GM19025 (cell line): ENCODE measurements around the gene NCDN.

Experiments
- ATAC-seq: cut with Tn5 transposase; IDR thresholded peaks from one replicate; pipeline ENCODE4 v1.9.1; 2021; ENCODE audit warnings: mild to moderate bottlenecking, low read depth, moderate library complexity; ENCODE audit not compliant: unreplicated experiment

NCDN gene

GRCh38 chr1:35557611-35558373 is at the start of gene NCDN:
TSS of gene NCDN (plus strand) at chr1:35557799. CDS start at chr1:35558191, 392 bp downstream.
- peak; percentile 80 for ATAC-seq

DNA sequence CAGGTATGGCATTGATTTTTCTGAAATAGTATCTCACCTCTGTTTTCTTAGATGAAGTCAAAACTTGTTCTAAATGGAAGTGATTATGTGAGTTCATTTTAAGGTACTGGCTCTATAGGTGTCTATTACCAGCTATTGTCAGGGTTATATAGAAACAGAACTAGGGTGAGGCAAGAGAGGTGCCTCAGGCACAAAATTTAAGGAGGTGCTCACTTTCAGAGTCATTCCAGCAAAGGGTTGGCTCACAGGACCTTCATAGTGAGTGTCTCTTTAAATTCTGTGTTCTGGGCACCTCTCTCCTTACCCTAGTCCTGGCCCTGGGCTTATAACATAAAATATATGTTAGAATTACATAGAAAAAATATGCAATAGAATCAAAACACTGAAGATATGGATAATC is 49.7 kb upstream of the NCDN start:
- ATAC-seq = no peak

- no peak for ATAC-seq
These were observed 48.0 kb upstream of the NCDN start for GRCh38 chr1:35509558-35509957.

GRCh38 chr1:35511305-35511704 is 46.3 kb upstream of the NCDN start:
- no peak for ATAC-seq

GRCh38 chr1:35518183-35518582 is 39.4 kb upstream of the NCDN start:
- no peak for ATAC-seq

- no peak for ATAC-seq
These were observed 38.2 kb upstream of the NCDN start for GRCh38 chr1:35519432-35519831.

- no peak for ATAC-seq
These were observed 33.5 kb upstream of the NCDN start for GRCh38 chr1:35524106-35524505.

DNA sequence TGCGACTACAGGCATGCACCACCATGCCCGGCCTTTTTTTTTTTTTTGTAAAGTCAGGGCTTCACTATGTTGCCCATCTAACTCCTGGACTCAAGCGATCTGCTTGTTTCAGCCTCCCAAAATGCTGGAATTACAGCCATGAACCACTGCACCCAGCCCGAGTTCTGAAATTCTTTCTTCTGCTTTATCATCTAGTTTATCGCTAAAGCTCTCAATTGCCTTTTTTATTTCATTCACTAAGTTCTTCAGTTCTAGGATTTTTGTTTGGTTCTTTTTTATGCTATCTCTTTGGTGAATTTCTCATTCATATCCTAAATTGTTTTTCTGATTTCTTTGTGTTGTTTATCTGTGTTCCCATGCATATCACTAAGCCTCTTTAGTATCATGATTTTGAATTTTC is 27.4 kb upstream of the NCDN start:
- no peak for ATAC-seq

DNA sequence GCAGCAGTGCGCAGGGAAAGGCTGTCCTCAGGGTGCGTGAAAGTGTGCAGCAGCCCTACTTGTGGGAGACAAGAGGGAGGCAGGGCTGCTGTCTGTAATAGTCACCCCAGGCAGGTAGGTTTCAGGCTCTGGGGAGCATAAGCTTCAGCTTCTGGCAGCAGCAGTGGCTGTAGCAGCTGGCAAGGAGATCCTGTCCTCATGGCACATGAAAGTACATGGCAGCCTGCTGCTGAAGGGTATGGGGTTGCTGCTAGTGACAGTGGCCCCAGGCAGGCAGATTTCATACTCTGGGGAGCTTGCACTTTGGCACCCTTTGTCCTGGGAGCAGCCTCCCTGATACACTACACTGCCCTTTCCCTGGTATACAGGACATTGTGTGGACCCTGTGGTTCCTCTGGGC is 26.7 kb upstream of the NCDN start:
- ATAC-seq = no peak

GRCh38 chr1:35531368-35531767 is 26.2 kb upstream of the NCDN start:
- no peak for ATAC-seq

- ATAC-seq = no peak
These were observed 24.9 kb upstream of the NCDN start for GRCh38 chr1:35532497-35533223.

DNA sequence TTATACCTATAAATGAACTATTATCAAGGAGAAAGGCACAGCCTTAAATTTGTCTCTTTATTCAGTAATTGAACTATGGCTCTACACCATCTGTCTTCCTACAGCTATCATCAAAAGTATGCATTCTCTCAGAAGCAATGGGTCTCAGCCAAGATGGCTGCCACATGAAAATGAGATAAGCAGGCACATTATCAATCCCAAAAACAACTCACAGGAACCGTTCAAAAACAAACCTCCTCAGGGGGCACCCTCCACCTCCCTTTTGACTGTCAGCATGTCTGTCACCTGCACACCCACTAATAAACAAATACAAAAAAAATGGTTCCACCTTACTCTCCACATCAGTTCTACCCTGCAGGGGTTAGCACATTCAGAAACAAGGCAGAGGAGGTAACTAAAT is 24.0 kb upstream of the NCDN start:
- no peak for ATAC-seq

- ATAC-seq = no peak
These were observed 22.4 kb upstream of the NCDN start for GRCh38 chr1:35535243-35535642.

DNA sequence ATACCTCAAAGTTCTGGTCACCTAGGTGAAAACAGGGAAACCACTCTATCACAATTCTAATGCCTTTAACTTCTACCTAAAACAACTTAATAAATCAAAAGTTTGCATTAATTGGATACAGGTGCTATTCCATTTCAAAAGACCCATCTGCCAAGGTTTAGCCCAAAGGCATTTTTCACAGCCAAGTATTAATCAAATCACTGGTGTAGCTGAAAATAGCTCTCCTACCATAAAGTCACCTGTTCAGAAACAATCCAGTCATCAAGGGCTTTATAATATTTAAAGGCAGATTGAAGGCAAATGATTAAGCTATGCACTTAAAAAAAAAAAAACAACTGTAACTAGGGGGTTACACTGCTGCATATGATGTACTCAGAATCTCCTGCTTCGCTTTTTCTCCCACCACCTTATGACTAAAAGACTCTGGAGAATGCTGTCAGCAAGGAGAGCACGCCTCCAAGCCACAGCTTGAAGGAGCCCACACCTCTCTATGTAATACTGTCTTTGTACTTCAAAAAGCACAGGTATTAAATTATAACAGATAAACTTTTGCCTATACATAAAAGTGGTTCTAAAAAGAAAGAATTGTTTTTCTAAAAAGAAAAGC is 20.9 kb upstream of the NCDN start:
- ATAC-seq = no peak

GRCh38 chr1:35537806-35538205 is 19.8 kb upstream of the NCDN start:
- no peak for ATAC-seq

- no peak for ATAC-seq
These were observed 18.4 kb upstream of the NCDN start for GRCh38 chr1:35539073-35539823.

DNA sequence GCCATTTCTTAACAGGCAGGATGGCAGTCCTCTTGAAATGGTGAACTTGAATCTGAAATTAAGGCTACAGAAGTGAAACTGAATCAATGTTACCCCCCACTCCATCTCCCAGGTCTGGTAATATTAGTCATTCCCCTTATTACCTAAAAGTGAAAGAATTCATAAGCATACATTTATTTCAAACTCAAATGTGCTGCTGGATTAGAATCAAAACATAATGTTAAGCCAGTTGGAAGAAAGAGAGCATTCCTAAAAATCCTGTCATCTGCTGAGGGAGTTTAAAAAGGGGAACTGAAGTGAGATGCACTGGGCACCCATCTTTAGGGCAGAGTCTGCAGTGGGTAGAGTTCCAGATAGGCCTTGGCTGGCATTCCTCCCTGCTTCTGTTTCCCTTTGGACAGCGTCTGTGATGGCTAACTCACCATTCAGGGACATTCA is 17.8 kb upstream of the NCDN start:
- ATAC-seq = no peak

- no peak for ATAC-seq
These were observed 12.6 kb upstream of the NCDN start for GRCh38 chr1:35544976-35545375.

DNA sequence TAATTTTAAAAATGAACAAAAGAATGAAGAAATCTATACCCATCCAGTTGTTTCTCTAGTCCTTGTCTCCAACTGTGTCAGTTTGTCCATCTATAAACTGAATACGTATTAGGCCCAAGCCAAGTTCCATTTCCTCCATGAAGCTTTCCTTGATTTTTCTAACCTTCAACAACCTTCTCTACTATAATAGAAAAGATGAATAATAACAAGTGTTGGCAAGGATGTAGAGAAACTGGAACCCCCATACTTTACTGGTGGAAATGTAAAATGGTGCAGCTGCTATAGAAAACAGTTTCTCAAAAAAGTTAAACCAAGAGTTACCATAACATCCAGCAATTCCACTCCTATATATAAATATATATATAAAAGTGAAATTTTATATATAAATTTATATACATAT is 11.0 kb upstream of the NCDN start:
- no peak for ATAC-seq

- ATAC-seq = no peak
These were observed 3.7 kb upstream of the NCDN start for GRCh38 chr1:35553851-35554250.
